Breast epithelium (tissue), 3 donors: Measurements from ENCODE around the gene FOCAD.

Experiments used
- CTCF ChIP-seq, 3 donors: fragments of 450-650 bp; IDR thresholded peaks; one replicate each; pipeline ENCODE4 v1.5.1; 2016 to 2017; ENCODE audit warnings: antibody characterized with exemption in 3 of 3, mild to moderate bottlenecking in 3 of 3, moderate library complexity in 3 of 3
- POLR2A ChIP-seq: fragments of 450-650 bp; IDR thresholded peaks from one replicate; pipeline ENCODE4 v1.6.1; 2016; ENCODE audit warnings: antibody characterized with exemption, mild to moderate bottlenecking, moderate library complexity
- POLR2AphosphoS5 ChIP-seq, 3 donors: sonication (generic); formaldehyde crosslinking; IDR thresholded peaks; one replicate each; pipeline ENCODE4 v1.6.1; 2017; ENCODE audit warnings: antibody characterized with exemption in 3 of 3

GRCh38 chr9:20898885-20899554, 215.0 kb downstream of the FOCAD start:
- TF ChIP-seq CTCF (IDR thresholded peaks at IDR 0.05) (no peak), POLR2A (no peak), POLR2AphosphoS5 (IDR thresholded peaks at IDR 0.05) (no peak)
